HG03432 (cell line): Measurements from ENCODE around the gene CUBN.

Experiments
- ATAC-seq: cut with Tn5 transposase; IDR thresholded peaks from one replicate; pipeline ENCODE4 v1.9.1; 2021; ENCODE audit warnings: mild to moderate bottlenecking, moderate library complexity; ENCODE audit not compliant: unreplicated experiment

The CUBN gene

DNA sequence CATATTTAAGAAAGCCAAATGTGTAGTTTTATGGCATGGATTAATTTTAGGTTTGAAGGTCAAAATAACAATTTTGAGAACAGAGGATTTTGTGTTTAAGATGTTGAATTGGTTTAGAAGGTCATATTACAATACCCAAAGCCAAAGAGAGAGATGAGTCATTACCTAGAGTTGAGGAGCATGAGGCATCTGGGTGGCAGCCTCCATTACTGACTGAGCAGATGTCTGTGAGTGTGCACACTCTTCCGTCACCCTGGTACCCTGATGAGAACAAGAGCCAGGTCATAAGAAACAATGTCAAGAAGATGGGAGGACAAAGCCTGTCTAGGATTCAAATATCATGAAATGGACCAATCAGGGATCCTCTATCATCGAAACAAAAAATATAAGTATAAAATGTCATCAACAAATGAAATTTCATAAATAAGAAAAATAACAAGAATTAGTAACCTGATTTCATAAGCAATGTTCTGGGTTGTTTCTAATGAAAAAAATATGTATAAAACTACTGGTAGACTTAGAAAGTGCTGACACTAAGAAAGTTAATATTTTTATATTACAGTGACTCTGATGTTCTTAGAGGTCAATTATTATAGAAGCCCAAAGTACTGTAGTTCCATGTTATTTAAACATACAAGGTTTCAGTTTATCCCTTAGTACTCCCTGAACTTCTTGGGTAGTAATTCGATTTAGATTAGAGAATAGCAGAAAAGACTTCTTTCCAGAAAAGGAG is 20.0 kb downstream of the CUBN start:
- ATAC-seq = no peak

DNA sequence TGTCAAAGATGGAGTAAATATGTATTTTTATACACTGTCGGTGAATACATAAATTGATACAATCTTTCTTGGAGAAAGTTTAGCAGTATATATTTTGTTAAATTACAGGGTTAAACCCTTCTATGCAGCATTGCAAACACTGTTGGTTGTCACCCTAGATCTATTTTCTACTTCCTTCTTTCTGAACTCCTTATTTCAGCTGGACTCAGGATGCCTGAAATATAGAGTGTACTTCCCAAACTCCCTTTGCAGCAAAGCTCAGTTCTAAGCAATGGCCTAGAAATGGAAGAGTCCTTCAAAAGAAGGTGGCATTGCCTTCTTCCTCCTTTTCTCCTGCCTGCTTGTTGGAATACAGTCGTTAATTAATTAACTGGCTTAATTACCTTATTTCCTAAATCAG is 20.6 kb downstream of the CUBN start:
- ATAC-seq = no peak

DNA sequence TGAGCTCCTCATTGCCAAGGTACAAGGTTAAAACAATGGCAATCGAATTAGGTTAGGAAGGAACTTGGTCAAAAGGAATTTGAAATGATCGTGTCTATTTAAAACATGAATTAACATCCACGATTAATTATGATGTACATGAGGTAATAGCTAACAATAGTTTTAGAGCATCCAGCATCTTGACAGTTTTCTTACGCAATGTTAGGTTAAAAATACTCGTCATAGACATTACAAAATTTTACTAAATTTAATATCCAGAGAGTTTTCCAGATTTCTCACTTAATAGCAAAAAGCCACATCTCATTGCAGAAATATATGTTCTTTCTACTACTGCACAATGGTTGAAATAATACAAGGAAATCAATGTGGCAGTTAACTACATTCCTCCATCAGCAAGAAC is 22.6 kb downstream of the CUBN start:
- no peak for ATAC-seq

DNA sequence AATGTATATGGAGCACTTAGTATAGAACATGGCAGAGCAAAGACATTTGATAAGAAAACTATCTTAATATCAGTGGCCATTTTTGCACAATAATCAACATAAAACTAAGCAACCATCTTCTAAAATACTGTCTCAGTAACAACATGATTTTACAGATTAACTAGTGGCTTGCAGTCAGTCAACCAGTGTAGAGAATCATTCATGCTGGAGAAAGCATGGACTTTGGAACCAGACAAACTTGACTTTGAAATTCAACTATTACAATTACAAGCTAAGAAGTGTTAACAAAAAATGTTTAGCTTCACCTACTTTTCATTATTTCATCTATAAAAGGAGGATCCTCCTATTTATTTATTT is 27.7 kb downstream of the CUBN start:
- no peak for ATAC-seq

DNA sequence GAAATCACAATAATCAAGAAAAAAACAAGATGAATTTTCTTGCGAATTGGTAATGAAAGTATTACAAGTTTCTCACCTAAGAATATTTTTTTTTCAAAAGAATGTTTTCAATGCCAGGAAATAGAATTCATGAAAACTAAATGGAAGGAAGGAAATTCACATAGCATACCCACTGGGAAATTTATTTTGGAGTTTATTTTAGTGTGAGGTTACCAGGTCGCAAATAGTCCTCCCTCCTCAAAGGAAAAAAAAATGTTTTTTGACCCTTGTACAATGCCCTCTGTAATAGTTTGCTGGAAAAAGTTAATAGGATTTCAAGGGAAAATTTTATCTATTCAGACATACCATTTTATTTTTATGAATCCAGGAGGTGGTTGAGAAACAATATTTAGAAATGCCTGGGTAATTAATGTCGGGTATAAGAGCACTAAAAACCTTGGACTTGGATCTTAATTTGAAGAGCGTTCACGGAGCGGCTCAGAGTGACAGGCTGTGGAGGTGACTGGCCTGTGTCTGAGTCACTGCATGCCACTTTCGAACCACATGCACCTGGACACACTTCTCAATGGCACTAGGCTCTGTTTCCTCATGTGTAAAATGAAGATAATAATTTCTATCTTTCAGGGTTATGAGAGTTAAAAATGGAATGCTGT is 28.2 kb downstream of the CUBN start:
- no peak for ATAC-seq

DNA sequence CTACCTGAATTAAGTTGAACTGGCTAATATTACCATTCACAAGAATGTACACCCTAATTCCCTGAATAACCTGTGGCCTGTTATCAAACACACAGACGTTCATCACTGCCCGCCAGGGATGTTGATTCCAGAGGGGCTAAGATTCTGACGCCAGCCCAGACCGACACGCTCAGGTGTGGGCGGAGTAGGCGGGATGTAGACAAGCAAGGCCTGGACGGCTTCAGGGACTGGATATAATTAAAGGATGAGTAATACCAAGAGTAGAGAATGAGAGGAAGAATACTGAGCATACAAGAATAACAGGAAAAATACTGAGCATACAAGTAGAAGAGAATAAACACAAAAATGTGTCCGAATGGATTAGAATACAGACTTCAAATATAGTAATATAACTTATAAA is 29.0 kb downstream of the CUBN start:
- ATAC-seq = no peak

DNA sequence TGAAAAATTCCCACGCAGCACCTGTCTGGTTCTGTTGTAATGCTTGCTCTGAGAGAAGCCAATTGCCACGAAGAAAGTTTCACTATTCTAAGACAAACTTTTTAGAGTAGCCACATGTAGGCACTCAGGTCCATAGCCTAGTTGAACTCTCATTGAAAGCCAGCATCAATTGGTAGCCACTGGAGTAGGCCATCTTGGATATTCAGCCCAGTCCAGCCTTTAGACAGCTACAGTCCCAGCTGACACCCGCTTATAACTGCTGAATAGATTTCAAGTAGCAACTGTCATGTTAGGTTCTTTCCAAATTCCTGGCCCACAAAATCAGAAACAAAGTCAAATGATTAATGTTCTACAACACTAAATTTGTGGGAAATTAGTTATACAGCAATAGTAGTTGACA is 31.6 kb downstream of the CUBN start:
- ATAC-seq = no peak

DNA sequence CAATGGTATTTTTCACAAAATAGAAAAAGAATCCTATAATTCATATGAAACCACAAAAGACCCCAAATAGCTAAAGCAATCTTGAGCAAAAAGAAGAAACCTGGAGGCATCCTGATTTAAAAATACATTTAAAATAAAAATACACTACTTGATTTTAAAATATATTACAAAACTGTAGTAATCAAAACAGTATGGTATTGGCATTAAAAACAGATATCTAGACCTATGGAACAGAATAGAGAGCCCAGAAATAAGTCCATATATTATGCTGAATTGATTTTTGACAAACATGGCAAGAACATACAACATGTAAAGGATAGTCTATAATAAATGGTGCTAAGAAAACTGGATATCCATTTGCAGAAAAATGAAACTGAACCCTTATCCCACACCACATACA is 34.8 kb downstream of the CUBN start:
- ATAC-seq = no peak

DNA sequence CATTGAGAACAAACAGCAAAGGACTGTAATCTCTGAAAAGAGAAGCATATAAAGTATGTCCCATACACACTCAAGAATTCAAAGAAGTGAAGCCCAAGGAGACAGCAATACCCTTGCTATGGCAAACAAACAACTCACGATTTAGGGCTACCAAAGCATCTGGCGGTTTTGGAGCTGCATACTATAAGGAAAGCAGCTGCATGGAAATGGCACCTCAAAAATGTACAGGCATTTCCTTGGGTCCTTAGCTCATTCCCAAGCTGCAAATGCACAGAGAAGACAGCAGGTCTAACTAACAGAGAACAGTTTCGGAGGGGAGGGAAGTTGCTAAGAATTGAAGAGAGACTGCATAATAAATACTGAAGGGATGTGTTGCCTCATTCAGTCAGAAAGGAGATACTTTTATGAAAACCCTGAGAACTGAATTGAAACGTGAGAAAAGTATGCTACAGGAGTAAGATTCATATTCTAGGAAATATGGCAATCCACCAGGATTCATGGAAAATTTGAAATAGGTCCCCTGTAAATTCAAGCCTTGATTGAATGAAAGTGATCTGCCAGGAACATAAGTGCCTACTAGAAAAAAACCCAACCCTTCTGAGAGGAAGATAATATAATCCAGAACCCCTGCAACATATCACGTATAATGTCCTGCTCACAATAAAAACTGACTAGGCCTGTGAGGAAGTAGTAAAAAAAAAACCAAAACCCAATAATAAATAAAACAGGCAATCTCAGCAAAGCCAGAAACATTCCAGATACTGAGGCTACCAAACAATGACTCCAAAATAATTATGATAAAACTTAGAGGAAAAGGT is 36.4 kb downstream of the CUBN start:
- ATAC-seq = no peak

DNA sequence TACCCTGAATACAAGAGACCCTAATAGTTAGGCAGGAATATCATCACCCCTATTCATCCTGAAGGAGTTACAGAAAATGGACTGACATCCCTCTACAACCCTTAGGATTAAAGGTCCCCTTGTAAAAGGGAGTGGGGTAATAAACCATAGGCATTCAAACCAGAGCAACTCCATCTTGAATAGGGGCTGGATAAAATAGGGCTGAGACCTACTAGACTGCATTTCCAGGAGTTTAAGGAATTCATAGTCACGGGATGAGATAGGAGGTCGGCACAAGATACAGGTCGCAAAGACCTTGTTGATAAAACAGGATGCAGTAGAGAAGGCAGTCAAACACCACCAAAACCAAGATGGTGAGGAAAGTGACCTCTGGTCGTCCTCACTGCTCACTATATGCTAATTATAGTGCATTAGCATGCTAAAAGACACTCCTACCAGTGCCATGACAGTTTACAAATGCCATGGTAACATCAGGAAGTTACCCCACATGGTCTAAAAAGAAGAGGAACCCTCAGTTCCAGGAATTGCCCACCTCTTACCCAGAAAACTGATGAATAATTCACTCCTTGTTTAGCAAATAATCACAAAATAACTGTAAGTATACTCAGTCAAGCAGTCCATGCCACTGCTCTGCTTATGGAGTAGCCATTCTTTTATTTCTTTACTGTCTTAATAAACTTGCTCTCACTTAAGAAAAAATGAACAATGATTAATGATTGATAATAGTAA is 37.2 kb downstream of the CUBN start:
- ATAC-seq = no peak

DNA sequence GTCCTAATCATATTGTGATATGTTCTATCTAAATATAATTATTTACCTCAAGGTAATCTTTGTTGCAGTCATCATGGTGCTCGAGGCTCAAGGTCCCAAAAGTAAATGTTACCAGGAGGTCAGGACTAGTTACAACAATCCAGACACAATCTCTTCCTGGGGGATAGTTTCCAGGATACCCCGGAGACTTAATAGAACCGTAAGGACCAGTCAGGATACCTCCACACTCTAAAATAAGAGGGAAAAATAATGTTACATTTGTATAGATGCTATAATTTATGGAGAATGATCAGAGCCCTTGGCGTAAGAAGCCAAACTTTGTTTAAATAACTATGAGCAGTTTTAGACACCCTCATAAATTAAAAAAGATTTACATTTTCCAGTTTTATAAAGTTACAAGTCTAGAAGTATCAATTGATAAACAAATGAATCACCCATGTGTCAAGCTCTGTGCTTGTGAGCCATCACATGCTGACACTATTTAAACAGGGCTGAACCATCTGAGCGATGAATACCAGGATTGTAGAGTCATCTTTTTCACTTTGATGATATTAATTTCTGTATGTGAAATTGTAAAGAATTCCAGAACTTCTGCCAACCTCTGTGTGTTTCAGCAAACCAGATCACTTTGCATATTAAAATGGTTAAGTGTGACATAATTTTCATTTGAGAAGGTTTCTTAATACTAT is 41.3 kb downstream of the CUBN start:
- no peak for ATAC-seq

DNA sequence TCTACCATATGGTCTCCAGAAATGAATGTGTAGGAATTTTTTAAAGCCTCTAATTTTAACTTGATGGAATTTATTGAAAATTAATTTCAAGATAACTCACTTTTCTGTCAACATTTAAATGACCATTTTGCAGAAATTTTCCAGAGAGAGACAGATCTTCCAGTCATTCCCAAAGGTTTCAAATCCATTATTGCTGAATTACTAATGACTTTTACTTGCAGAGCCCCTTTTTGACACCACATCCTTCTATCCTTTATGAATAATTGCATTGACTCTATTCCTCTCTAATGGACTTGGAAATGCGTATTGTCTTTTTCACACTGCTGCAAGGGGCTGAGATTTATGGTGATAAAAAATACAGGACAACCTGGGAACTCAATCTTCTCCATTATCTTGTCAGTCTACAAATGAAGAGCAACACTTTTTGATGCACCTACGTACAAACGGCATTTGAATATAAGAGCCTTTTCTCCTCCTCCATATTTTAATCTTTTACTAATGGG is 42.7 kb downstream of the CUBN start:
- no peak for ATAC-seq

DNA sequence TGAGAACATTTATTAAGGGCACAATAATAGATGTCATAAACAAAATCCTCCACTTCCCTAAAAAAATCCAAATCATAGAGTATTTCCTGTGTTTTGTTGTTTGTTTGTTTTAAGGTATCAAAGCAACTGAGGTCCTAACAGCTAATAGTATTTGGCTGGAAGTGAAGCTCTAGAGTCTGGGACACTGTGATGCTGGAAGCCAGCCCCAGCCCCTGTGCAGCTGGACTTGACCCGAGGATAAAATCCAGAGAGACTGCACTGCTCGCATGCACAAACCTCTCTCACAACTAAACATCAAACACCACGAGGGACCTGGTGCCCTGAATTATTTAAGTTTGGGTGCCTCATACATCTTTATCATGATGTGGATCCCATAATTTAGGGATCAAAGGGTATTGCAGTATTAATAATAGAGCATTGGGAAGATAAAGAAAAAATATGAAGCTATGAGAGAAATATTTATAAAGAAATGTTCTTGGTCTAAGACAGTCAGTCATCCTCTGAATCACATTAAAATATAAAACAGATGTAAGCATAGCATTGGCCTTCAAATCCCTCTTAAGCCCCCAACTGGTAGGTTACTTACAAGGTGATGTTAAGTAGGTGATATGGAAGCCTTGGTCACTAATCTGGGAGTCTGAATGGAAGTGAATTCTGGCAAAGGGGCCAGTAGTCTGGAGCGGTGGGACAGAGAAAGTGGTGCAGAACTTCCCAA is 44.4 kb downstream of the CUBN start:
- no peak for ATAC-seq

DNA sequence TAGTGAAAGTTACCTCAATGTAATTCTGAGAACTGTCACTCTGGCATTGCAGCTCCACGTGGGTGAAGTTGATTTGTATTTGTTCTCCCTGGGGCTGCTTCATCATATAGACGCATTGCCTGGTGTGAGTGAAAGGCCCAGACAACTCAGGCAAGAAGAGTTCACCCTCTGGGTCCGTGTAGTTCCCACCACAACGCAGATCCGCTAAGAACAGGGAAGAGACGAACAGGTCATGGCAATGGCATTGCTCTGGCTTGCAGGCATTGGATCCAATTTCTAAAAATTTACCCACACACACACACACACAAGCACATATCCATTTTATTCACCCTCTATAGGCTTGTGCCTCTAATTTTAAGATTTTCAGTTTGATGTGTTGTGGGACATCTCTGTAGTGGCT is 45.4 kb downstream of the CUBN start:
- ATAC-seq = no peak

DNA sequence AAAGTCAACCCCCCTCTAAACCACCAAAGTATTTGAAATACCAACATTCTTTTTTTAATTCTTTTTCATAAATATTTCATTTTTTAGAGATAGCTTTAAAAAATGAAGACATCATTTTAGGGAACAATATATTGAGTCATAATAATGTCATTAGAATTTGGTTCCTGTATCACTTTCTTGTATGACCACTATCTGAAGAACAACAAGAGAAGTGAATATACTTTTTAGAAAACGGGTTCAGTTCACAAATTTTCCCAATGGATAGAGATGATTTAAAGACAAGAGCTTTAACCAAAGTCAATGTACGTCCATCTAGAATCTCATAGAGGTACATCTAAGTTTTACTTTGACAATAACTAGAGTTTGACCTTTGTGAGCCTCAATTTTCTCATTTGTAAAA is 48.2 kb downstream of the CUBN start:
- no peak for ATAC-seq

DNA sequence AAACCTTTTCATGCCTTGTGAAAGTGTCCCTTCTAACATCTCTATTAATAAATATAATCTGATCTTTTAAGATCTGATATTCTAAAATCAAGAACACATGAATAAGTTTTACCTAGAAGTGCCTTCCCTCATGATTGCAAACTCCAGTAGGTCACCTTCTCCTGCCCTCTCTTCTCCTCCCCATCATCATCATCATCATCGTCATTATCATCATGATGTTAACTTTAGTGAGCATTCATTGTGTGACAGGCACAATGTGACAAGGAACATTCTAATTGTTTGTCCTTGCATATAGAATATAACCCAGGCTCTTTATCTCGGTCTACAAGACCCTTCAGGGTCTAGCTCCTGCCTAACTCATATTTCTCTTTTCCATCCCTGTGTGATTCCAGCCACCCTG is 51.7 kb downstream of the CUBN start:
- ATAC-seq = no peak

DNA sequence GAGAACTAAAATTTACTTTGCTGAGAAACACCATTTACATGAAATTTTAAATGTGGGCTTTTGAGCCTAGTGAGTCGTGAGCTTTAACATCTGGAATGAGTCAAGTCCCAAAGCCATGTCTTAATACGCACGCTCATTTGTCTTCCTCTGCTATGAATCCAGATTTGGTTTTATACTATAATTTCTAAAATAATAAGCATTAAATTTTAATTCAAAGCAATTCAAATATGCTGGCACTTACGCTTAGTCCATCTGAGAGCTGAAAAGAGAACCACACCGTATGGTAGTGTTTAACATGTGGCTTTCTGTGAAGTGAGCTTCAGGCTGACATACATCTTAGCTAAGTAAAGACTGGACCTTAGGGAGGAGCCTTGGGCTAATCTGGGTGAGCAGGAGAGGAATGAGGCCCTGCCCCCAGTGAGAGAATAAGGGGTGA is 52.2 kb downstream of the CUBN start:
- ATAC-seq = no peak

DNA sequence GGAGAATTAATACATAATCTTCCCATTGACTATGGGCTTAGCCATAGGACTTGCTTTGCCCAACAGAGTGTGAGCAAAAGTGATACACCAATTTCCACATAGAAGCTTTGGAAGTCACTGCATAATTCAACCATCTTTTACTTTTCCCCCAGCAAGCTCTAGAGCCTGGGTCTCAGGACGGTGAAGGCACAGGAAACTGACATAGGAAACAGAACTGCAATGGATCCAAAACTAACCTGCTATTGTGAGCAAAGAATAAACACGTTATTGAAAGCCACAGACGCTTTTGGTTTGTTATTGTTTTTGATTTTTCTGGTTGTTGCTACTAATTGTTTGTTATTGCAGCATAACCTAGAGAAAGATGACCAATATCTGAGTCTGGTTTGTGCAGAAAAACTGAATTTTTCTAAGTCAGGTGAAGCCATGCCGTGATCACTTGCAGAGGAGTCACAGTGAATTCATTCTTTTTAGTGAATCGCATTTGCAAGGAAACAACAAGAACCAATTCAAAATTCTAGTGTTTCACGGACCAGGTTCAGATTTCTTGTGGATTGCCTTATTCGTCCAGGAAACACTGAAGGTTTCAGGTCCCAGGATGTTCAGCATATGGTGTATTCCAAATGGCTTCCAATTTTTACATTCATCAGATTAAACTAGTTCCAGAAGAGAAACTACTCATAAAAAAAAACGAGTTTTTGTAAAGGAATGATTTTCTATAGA is 52.8 kb downstream of the CUBN start:
- ATAC-seq = no peak
